HPDE6-E6E7 (cell line): Measurements from ENCODE around the gene MAP3K21.

ENCODE experiments used
- DNase-seq: peaks from one replicate; pipeline ENCODE4 v3.0.0; 2011; ENCODE audit warnings: missing footprints; ENCODE audit errors: extremely low spot score

The MAP3K21 gene

DNA sequence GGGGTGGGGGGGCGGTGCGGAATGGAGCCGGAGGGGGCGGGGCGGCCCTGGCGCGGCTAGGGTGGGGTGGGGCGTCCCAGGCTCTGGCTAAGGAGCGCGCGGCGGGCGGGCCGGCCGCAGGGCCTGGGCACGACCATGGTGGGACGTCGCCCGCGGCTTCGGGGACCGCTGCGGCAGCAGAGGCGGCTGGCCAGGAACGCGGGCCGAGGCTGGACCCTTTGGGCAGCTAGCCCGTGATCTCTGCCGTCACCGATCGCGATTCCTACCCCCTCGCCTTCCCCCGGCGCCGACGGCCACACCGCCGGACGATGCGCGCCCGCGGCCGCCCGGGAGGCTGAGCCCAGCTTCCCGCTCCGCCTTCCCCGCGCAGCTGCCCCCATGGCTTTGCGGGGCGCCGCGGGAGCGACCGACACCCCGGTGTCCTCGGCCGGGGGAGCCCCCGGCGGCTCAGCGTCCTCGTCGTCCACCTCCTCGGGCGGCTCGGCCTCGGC is at the start of gene MAP3K21:
Gene MAP3K21 (plus strand): TSS at position 74 of the 491 bp plus-strand sequence. CDS start 305 bp downstream, at position 379.
- DNase-seq = no peak

DNA sequence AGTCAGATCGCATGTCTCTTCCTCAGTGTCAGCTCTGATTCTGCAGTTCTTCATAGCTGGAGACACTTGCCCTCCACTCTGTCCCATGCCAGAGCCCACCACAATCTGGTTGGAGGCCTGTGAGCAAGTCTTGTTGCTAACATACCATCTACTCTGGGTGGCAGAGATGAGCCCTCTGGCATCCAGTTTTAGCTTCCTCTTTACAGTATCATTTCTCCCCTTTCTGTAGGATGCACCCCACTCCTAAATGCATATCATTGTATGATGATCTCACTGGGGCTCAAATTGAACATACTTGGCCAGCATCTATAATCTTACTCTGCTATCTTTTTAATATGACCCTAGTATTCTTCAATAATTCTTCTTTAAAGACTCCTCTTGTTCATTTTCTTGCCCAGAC is 48.9 kb upstream of the MAP3K21 start:
- no peak for DNase-seq

DNA sequence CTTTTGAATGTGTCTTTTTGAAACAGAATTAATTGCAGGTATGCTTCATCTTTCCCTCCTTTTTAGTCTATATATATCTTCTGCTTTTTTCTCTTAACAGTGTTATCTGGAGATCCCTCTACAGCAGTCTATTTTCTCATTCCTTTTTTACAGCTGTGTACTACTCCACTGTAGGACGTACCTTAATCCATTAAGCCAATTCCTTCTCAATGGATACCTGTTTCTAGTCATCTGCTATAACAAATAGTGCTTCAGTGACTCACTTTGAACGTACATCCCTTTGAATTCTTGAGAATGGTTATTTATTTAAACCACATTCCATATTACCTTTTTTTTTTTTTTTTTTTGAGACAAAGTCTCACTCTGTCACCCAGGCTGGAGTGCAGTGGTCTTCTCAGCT is 47.6 kb upstream of the MAP3K21 start:
- no peak for DNase-seq

DNA sequence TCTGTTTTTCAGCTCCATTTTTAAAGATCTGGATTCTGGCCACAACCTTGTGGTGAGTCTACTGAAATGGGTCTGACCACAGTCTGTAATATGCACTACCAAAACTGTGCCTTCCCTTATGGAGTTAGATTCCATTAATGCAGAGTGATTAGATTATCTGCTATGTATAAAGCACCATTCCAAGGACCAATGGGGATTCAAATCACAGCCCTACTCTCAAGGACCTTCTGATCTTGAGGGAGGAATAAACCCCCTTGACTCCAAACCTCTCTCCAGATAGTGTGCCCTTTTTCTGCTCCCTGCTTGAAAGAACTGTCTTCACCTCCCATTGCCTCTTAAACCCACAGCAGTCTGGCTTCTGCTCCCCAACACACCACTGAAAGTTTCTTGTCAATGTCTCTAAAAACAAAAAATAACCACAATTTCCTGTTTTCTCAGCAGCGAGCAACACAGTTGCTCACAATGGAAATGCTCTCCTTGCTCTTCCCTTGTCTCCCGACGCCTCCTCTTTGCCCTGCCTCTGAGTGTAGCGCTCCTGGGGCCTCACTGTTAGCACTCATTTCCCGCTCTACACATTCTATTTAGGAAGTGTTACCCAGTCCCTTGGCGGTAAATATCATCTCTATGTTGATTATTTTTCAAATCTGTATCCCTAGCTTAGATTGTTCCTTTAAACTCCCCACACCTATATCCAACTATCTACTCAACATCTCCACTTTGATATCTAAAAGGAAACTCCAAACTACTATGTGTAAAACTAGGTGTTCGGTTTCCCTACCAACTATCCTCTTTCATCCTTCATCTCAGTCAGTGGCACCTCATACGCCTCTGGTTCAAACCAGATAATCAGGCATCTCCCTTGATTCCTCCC is 45.6 kb upstream of the MAP3K21 start:
- no peak for DNase-seq

DNA sequence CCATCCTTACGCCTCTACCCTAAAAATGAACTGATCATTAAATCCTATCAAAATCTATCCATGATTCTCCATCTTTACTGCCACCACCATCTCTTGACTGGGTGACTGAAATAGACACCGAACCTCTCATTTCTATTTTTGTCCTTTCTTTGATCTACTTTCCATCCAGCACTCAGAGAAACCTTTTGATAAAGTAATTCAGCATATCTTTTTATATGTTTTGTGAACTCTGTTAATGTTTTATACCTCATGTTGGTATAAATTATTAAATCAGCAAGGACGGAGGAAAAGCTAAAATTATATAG is 45.0 kb upstream of the MAP3K21 start:
- DNase-seq = no peak

DNA sequence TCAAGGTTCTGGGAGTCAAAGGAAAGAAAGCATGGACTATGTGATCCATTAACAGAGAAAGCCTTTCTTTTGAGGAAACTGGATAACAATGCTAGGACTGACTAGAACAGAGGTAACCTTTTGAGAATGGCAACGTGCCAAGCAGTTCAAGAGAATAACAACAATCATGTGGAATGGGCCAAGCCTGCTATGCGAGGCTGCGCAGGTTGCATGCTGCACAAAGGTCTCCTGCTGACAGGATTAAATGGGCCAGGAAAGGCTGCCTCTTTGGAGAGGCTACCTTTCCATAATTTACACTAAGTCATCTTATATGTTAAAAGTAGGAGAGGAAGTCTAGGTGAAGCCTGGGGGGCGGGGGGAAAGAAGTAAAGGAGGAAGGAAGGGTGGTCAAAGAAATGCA is 37.8 kb upstream of the MAP3K21 start:
- DNase-seq = no peak

DNA sequence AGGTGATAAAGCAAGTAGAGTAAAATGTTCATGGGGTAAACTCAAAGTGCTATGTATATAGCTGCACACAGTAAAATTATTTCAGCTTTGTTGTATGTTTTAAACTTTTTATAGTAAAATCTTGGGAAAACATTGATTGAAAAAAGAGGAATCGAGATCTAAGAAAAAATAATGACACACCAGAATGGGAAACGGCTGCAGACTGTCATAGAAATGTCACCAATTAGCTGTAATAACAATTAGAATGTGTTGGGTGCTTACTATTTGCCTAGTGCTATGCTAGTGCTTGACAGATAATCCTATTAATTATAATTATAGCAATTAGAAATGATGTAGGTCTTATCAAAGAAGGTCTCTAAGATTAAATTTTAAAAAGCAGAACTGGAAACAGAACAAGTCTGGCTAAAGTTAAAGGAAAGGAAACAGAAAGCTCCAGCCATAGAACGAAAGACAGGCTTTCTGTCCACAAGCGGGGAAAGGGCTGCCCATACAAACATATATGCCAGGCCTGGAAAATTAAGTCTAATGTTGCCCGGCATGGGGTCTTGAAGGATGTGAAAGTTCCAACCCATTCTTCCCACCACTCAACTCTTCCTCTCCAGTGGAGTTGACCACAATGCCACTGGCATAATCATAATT is 37.0 kb upstream of the MAP3K21 start:
- DNase-seq = no peak

DNA sequence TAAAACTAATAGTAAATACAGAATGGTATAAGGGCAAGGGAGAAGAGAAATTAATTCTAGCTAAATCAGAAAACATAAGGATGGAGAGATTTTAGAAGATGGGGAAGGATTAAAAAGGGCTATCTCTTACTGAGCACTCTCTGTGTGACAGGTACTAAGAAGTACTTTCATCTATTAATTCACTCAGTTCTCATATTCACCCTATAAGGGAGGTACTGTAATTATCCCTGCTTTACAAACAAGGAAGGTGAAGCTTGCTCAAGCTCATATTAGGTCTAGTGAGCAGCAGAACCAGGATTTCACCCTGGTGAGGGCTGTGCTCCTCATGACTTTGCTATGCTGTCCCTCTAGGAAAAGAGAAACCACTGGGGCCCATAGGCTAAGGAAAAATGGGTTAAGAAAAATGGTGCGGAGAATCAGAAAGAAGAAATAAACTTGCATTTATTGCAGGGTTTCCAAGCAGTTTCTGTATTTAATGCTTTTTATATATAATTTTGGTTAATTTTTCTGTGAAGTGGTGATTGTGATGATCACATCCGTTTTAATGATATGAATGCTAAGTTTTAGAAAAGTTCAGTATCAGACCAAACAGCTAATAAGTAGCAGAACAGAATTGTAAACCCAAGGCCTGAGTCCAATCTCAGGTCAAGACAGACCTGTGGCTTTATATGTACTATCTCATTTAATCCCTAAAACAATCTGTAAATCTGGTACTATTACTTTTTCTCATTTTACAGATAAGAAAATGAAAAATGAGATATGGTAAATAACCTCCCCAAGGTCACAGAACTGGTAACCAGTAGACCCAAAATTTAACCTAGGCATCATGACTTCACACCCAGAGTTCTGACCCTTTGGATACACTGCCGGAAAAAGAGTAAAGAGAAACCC is 33.7 kb upstream of the MAP3K21 start:
- DNase-seq = no peak

DNA sequence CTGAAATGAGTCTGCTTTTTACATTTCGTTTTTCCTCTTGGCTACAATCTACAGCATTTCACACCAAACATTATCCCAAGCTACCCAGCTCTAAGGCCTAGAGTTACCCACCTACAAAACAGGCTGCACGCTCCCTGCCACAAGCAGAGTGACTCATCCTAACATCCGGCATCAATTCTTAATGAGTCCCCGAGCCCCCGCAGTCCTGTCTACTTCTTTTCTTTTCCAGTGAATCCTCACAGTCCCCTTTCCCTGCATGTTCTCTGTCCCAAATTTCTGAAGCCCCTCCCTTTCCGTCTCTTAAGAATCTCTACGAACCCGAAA is 32.6 kb upstream of the MAP3K21 start:
- DNase-seq = peak; percentile 62

DNA sequence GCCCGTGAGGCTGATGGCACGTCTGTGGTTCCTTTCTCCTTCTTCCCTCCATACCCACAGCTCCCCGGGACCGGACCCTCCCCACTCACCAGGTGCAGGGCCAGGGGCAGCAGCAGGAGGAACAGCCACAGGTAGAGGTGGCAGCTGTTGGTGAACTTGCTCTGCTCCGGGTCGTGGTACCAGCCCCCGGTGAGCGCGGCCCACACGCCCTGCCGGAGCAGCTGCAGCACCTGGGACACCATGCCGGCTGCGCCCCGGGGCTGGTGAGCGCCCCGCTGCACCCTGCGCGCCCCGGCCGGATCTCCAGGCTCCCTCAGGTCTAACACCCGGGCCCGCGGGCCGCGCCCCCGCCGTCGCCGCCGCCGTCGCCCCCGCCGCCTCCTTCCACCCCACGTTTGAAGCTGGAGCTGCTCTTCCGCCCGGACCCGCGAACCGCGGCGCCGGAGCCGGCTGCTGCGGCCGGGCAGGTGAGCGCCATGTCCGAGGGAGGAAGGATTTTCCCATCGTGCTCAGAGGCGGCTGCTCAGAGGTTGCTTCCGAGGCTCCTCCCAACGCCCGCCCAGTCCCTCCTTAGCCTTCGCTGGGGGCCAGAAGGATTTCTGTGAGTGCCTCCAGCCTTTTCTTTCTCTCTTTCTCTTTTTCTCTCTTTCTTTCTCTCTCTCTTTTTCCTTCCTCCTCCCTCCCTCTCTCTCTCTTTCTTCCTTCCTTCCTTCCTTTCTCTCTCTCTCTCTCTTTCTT is 32.1 kb upstream of the MAP3K21 start, which contains the start of gene PCNX2:
Gene PCNX2 (minus strand): TSS at position 489 of the 738 bp plus-strand sequence. CDS start 247 bp downstream, at position 242.
- DNase-seq = peak; percentile 88

DNA sequence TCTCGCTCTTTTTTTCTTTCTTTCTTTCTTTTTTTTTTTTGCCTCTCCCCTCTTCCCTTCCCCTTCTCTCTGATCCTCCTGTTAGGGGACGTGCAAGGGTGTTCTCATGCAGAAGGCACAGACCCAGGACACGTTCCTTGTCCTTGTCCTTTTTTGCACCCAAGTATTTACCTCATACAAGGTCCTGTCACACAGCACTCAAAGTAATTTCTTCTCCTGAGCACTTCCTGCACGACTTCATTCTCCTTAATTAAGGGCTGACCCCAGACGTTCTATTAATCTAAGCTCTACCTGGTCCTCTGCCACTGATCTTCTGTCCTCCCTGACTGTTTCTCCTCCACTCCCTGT is 31.6 kb upstream of the MAP3K21 start:
- DNase-seq = no peak

DNA sequence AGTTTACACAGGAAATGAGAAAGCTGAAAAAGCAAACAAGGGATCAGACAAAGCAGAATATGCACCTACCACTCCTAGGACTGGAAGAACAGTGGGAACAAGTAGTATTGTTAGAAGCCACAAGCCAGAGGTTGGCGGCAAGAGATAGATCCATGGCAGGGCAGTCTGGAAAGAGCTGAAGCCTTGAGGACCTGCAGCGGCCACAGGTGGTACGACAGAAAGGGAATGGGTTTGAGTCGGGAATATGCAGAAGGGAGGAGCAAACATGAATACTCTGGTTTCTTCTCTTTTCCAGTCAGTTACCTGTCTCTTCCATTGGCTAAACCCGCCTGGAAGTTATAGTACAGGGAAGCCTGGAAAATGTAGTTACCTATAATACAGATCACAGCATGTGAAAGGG is 28.1 kb upstream of the MAP3K21 start:
- no peak for DNase-seq

DNA sequence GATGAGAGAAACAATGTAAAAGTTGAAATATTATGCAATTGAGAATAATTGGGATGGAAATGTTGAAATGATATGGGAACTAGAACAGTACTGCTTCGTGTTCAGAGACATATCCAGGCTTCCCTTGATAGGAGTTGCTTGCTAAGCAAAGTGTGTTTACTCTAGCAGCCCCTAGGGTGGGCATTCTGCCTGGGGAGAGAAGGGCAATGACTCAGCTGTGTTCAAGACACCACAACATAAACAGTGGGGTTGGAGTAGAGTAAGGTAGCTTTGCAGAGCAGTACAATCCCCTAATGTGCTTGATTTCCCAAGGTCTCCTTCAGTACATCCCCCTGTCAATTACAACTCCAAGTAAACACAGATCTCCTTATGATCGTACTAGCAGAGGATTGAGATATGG is 27.2 kb upstream of the MAP3K21 start:
- no peak for DNase-seq

DNA sequence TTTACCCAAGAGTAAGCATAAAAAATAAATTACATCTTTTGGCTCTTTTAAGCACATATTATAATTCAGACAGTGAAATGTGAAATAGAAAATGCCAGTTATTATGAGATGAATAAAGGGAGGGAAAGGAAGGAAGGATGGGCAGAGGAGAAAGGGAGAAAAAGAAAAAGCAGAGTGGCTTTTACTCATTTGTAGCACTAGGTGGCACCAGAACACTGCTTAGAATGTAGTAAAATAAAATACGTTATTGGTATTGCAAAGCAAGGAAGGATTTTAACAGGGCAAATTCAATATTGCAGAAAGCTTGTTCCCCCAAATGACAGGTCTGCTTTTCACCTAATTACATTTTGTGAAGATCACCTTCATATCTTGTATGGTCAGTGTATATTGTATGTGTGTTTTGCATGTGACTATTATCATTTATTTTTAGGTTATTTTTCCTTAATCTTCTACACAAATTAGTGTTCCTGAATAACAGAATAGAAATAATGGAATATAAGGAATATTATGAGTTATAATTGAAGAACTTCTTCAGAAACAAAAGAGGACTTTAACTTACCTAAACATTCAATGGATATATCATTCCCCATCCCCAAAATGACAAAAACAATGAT is 22.9 kb upstream of the MAP3K21 start:
- no peak for DNase-seq

DNA sequence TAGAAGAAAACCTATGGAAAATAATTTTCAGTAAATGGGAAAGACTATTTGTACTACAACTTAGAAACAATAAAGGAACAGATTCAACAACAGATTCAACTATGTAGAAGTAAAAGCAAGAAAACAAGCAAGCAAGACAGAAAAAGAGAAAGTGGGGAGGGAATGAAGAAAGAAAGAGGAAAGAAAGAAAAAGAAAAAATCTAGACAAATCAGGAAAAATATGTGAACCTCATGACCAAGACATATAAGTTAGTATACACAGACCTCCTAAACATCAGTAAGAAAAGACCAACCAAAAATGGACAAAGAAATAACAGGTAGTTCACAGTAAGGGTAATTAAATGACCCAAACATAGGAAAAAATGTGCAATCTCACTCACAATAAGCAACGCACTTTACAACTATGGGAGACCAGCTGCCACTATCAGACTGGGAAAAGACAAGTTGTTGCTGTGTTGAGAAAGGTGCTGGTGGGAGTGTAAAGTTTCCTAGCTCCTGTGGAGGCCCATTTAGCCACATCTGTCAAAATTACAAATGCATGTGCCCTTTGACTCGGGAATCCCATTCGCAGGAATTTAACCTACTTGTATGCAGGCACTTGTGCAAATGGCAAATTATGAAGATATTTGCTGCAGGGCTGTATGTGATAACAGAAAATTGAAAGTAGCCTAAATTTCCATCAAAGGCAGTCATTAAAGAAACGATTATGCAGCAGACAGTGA is 13.9 kb upstream of the MAP3K21 start:
- no peak for DNase-seq

DNA sequence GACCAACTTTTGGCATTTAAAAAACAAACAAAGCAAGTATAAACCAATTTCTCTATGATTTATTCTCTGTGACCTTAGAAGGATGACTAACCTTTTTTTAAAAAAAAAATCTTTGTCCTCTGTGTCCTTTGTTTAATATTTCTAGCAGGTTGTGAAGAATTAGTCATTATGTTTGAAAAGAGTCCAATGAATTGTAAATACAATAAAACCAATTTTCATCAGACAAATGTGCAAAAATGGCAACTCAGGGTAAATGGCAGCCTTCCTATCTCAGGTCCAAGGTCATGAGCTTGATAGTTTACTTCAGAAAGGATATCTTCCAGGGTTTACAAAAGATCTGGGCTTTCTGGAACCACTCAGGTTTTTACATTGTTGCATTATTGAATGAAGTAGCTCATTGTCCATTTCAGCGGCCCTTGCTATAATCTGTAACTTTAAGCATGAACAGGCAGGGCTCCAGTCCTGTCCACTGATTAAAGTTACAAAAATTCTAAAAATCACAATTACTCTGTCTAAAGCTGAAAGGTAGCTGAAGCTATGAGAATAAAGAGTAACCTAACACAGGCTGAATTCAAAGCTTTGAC is 11.7 kb upstream of the MAP3K21 start:
- DNase-seq = no peak

DNA sequence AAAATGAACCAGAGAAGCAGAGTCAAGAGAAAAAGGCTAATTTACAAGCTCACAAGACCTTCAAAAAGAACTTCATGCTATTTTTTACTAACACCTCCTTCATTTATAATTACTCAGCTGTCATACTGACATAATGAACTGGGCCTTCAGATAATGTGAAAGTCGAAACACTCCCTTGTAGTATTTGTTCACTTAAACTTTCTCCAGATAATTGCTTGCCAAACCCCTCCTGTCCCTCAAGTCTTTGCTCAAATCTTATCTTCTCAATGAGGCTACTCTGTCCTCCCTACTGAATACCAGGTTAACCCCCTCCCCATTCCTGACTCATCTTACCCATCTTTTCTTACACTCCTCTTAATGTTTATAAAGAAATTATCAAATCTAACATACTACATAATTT is 11.1 kb upstream of the MAP3K21 start:
- no peak for DNase-seq

DNA sequence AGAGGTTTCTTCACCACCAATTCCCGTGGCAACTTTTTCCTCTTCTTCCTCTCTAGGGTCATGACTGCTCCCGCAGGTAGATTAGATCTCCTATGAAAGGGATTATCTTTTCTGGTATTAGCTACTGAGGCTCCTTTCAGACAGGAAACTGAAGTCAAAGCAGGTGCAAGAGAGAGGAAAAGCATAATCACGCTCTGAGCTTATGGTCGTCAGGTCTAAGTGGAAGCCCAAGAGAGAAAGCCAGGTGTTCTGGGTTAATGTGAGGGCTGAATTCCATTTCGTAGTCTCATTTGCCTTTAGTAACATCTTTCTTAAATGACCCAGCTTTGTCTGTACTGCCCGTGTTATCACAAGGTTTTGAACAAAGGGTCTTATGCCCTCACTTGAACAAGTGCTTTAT is 8.3 kb upstream of the MAP3K21 start:
- no peak for DNase-seq

DNA sequence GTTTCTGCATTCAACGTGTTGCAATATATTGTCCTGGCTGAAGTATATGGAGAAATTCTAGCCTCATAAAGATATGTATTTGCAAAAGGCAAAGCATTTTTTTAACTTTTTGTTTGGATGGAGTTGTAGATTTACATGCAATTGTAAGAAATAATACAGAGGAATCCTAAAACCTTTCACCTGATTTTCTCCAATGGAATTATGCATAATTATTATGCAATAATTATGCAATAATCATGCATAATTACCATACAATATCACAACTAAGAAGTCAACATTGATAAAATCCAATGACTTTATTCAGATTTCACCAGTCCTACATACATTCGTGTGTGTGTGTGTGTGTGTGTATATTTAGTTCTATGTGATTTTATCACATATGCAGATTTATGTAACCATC is 7.5 kb upstream of the MAP3K21 start:
- no peak for DNase-seq

DNA sequence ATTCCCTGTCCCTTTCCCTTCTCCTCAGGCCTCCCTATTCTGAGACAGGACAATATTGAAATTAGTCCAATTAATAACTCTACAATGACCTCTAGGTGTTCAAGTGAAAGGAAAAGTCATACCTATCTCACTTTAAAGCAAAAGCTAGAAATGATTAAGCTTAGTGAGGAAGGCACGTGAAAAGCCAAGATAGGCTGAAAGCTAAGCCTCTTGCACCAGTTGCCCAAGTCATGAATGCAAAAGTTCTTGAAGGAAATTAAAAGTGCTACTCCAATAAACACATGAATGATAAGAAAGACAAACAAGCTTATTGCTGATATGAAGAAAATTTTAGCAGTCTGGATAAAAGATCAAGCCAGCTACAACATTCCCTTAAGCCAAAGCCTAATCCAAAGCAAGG is 3.8 kb upstream of the MAP3K21 start:
- no peak for DNase-seq
